DOHH2 (cell line): Measurements from ENCODE around the gene PCNX2.
"Not testable (repeated sequence)": the region's sequence is repeated elsewhere in the genome, so short reads cannot be mapped to it uniquely, and the experiment has no call there.

Source experiments
- H3F3A ChIP-seq: fragments of 200-600 bp; sonication (generic), shearing (Covaris generic); 2 replicates; pipeline ENCODE4 v1.6.0; 2016; ENCODE audit warnings: antibody characterized with exemption, mild to moderate bottlenecking; ENCODE audit not compliant: control insufficient read depth, insufficient read depth
- H3K27ac ChIP-seq: fragments of 200-600 bp; sonication (generic); 2 replicates; pipeline ENCODE4 v1.5.1; 2014; ENCODE audit warnings: low read depth, mild to moderate bottlenecking, low read length, moderate library complexity
- H3K27me3 ChIP-seq: fragments of 200-600 bp; sonication (generic); 2 replicates; pipeline ENCODE4 v1.6.1; 2014; ENCODE audit warnings: mild to moderate bottlenecking, low read length, mixed read lengths; ENCODE audit not compliant: control insufficient read depth
- H3K36me3 ChIP-seq: fragments of 200-600 bp; sonication (generic); 2 replicates; pipeline ENCODE4 v1.6.1; 2014; ENCODE audit warnings: mild to moderate bottlenecking, low read length, moderate library complexity, mixed read lengths; ENCODE audit not compliant: control insufficient read depth
- H3K4me1 ChIP-seq: fragments of 200-600 bp; sonication (generic); 2 replicates; pipeline ENCODE4 v1.6.1; 2014; ENCODE audit warnings: mild to moderate bottlenecking, low read length, mixed read lengths; ENCODE audit not compliant: control insufficient read depth
- H3K4me2 ChIP-seq: fragments of 200-600 bp; sonication (generic); 2 replicates; pipeline ENCODE4 v1.6.0; 2014; ENCODE audit warnings: mild to moderate bottlenecking, low read length, moderate library complexity
- H3K4me3 ChIP-seq: fragments of 200-600 bp; sonication (generic); 2 replicates; pipeline ENCODE4 v1.5.1; 2014; ENCODE audit warnings: mild to moderate bottlenecking, low read length, mixed read lengths
- H3K79me2 ChIP-seq: fragments of 200-600 bp; sonication (generic); 2 replicates; pipeline ENCODE4 v1.6.1; 2014; ENCODE audit warnings: mild to moderate bottlenecking, low read length, mixed read lengths; ENCODE audit not compliant: control insufficient read depth
- H3K9me2 ChIP-seq: fragments of 200-600 bp; sonication (generic); replicated peaks from 2 replicates; pipeline ENCODE4 v1.6.1; 2014; ENCODE audit warnings: mild to moderate bottlenecking, low read length, mixed read lengths; ENCODE audit not compliant: control insufficient read depth
- H3K9me3 ChIP-seq: fragments of 200-600 bp; sonication (generic); 2 replicates; pipeline ENCODE4 v1.6.1; 2014; ENCODE audit warnings: antibody characterized with exemption, low read length, mixed read lengths; ENCODE audit not compliant: control insufficient read depth, insufficient read depth
- H4K20me1 ChIP-seq: fragments of 200-600 bp; sonication (generic); 2 replicates; pipeline ENCODE4 v1.6.0; 2014; ENCODE audit warnings: low read depth, mild to moderate bottlenecking, antibody characterized with exemption, low read length, moderate library complexity; ENCODE audit not compliant: control insufficient read depth, insufficient read depth
- CTCF ChIP-seq: fragments of 200-600 bp; sonication (generic); IDR thresholded peaks from one replicate; pipeline ENCODE4 v1.5.1; 2014; ENCODE audit warnings: antibody characterized with exemption, mild to moderate bottlenecking, low read depth, low read length; ENCODE audit not compliant: poor library complexity, severe bottlenecking
- EZH2phosphoT487 ChIP-seq: fragments of 200-600 bp; sonication (generic); IDR thresholded peaks from 2 replicates; pipeline ENCODE4 v1.6.1; 2017; ENCODE audit warnings: borderline replicate concordance, mild to moderate bottlenecking, antibody characterized with exemption, low read length, moderate library complexity, mixed read lengths

The PCNX2 gene

GRCh38 chr1:233004451-233004850 is 291.1 kb downstream of the PCNX2 start:
- Histone ChIP-seq H3K4me2 (no peak overlapping the region), H3K4me3 (no peak overlapping the region), H3K79me2 (no peaks in the 10 kb centered on the region), H3K27ac (no peak overlapping the region), H3F3A (no peaks in the 10 kb centered on the region), H3K4me1 (no peaks in the 10 kb centered on the region), H4K20me1 (no peaks in the 10 kb centered on the region), H3K27me3 (no peaks in the 10 kb centered on the region), H3K36me3 (no peaks in the 10 kb centered on the region), H3K9me2 (no peaks in the 10 kb centered on the region), H3K9me3 (no peaks in the 10 kb centered on the region)
- TF ChIP-seq CTCF (no peak), EZH2phosphoT487 (no peak)

- not testable (repeated sequence) for H3K27ac ChIP-seq
Measured at GRCh38 chr1:233003638-233004037, 291.9 kb downstream of the PCNX2 start.

GRCh38 chr1:232999956-233000625 is 295.4 kb downstream of the PCNX2 start:
- Histone ChIP-seq H3K4me1 (no peaks in the 10 kb centered on the region), H3K9me2 (no peaks in the 10 kb centered on the region), H3K27ac (no peak overlapping the region), H3K9me3 (no peaks in the 10 kb centered on the region), H3K79me2 (no peaks in the 10 kb centered on the region), H3K36me3 (no peaks in the 10 kb centered on the region), H4K20me1 (no peaks in the 10 kb centered on the region), H3K4me3 (no peak overlapping the region), H3K4me2 (no peak overlapping the region), H3F3A (no peaks in the 10 kb centered on the region), H3K27me3 (no peaks in the 10 kb centered on the region)
- TF ChIP-seq CTCF (no peak), EZH2phosphoT487 (no peak)

More at GRCh38 chr1:233003638-233004037, 291.9 kb downstream of the PCNX2 start:
- not testable (repeated sequence) for H3K9me2 ChIP-seq, H3K4me2 ChIP-seq, H3F3A ChIP-seq, H3K36me3 ChIP-seq, H4K20me1 ChIP-seq, H3K79me2 ChIP-seq, H3K4me1 ChIP-seq, H3K9me3 ChIP-seq, H3K27me3 ChIP-seq, H3K4me3 ChIP-seq

- no peaks in the 10 kb centered on the region for H3K36me3 ChIP-seq
Measured at GRCh38 chr1:232998646-232999045, 296.9 kb downstream of the PCNX2 start.

More at GRCh38 chr1:232998646-232999045, 296.9 kb downstream of the PCNX2 start:
- Histone ChIP-seq H3F3A (no peaks in the 10 kb centered on the region), H3K27me3 (no peaks in the 10 kb centered on the region), H3K79me2 (no peaks in the 10 kb centered on the region), H3K4me2 (no peak overlapping the region), H3K9me2 (no peaks in the 10 kb centered on the region), H3K27ac (no peak overlapping the region), H4K20me1 (no peaks in the 10 kb centered on the region), H3K9me3 (peaks cover 6% of the 10 kb centered on the region; the same call in 1 of the 2 replicates), H3K4me3 (no peak overlapping the region), H3K4me1 (no peaks in the 10 kb centered on the region)
- TF ChIP-seq CTCF (no peak), EZH2phosphoT487 (no peak)
